GM12878 (cell line): ENCODE measurements around the gene DIS3L2. TPM values are rescaled to one million over a fixed set of nuclear protein-coding genes. Genes with fewer than 3 reads are reported as not detected.

Experiments
- ATAC-seq: fragments of 200-7000 bp; cut with Tn5 transposase; 3 replicates; pipeline ENCODE4 v1.9.1; 2020; ENCODE audit warnings: mild to moderate bottlenecking, moderate library complexity
- BruUV-seq: library from RNA; stranded (reverse); fragments of 400-500 nt; replicated peaks from 2 replicates; lab custom pipeline; 2021; lab: Mats Ljungman, UMichigan
- CTCF ChIA-PET: fragments of 300-600 bp; sonication (Branson Sonifier 250); formaldehyde crosslinking; extraction: SDS; loops from one replicate; lab custom pipeline; 2021; ENCODE audit warnings: inconsistent platforms; lab: Yijun Ruan, JAX
- POLR2A ChIA-PET: fragments of 350-600 bp; formaldehyde crosslinking; extraction: SDS; loops from one replicate; lab custom pipeline; 2021; ENCODE audit warnings: inconsistent platforms; lab: Charles Lee
- RAD21 ChIA-PET: fragments of 300-600 bp; sonication (Branson Sonifier 250); formaldehyde crosslinking; loops from one replicate; lab custom pipeline; 2023; ENCODE audit warnings: antibody characterized with exemption; ENCODE audit not compliant: unreplicated experiment; lab: Charles Lee
- SMC1A ChIA-PET: fragments of 300-600 bp; sonication (Branson Sonifier 250); formaldehyde crosslinking; loops from one replicate; lab custom pipeline; 2023; ENCODE audit not compliant: unreplicated experiment, uncharacterized antibody; lab: Charles Lee
- DNase-seq: peaks from one replicate; pipeline ENCODE4 v3.0.0-alpha.2; 2011; ENCODE audit warnings: low read depth, low spot score
- FAIRE-seq: peaks from 3 replicates; lab custom pipeline; 2011; peaks lifted over from hg19 to GRCh38; lab: Jason Lieb, UNC
- H2AFZ ChIP-seq: 2 replicates; pipeline ENCODE4 v1.6.0; 2011; ENCODE audit warnings: low read depth, low read length, control low read depth; ENCODE audit not compliant: control insufficient read depth
- H3K27ac ChIP-seq: 2 replicates; pipeline ENCODE4 v1.5.1; 2011; ENCODE audit warnings: control low read depth; ENCODE audit not compliant: control insufficient read depth, insufficient read depth
- H3K27me3 ChIP-seq, 2 experiments: replicated peaks in 1 of 2; 2 replicates each; pipeline versions ENCODE4 v1.6.0 to v1.6.1; 2011; ENCODE audit warnings: low read length in 1 of 2; ENCODE audit not compliant: control insufficient read depth in 2 of 2, insufficient read depth in 2 of 2
- H3K36me3 ChIP-seq, 2 experiments: 2 replicates each; pipeline ENCODE4 v1.5.1; 2011; ENCODE audit warnings: low read length in 1 of 2; ENCODE audit not compliant: control insufficient read depth in 2 of 2, insufficient read depth in 2 of 2
- H3K4me1 ChIP-seq: 2 replicates; pipeline ENCODE4 v1.6.1; 2011; ENCODE audit warnings: mild to moderate bottlenecking, low read length, moderate library complexity, mixed read lengths; ENCODE audit not compliant: control insufficient read depth, insufficient read depth
- H3K4me2 ChIP-seq: 2 replicates; pipeline ENCODE4 v1.6.0; 2011; ENCODE audit warnings: control low read depth; ENCODE audit not compliant: control insufficient read depth, insufficient read depth
- H3K4me3 ChIP-seq: fragments of 200-600 bp; sonication (generic); 2 replicates; pipeline ENCODE4 v1.5.1; 2016
- H3K79me2 ChIP-seq: 2 replicates; pipeline ENCODE4 v1.6.0; 2011; ENCODE audit warnings: low read length; ENCODE audit not compliant: control insufficient read depth, insufficient read depth
- H3K9ac ChIP-seq: 2 replicates; pipeline ENCODE4 v1.8.0; 2011; ENCODE audit warnings: low read length, control low read depth, mixed read lengths; ENCODE audit not compliant: control insufficient read depth, insufficient read depth
- H3K9me3 ChIP-seq: replicated peaks from 3 replicates; pipeline ENCODE4 v1.5.1; 2011; ENCODE audit warnings: mild to moderate bottlenecking, low read length; ENCODE audit not compliant: control insufficient read depth, insufficient read depth
- H4K20me1 ChIP-seq: 2 replicates; pipeline ENCODE4 v1.6.0; 2011; ENCODE audit not compliant: control insufficient read depth, insufficient read depth
- BCL11A ChIP-seq: IDR thresholded peaks from 2 replicates; pipeline ENCODE4 v1.6.1; 2011; ENCODE audit warnings: low read depth, low read length
- BRCA1 ChIP-seq: IDR thresholded peaks from 2 replicates; pipeline ENCODE4 v1.6.1; 2011; ENCODE audit warnings: low read depth, low read length, improper control_type of control experiment
- CREM ChIP-seq: IDR thresholded peaks from 2 replicates; pipeline ENCODE4 v1.6.1; 2014; ENCODE audit warnings: antibody characterized with exemption, low read depth
- NFYB ChIP-seq: IDR thresholded peaks from 2 replicates; pipeline ENCODE4 v1.6.1; 2011; ENCODE audit warnings: low read depth, mild to moderate bottlenecking, low read length, improper control_type of control experiment, moderate library complexity; ENCODE audit not compliant: insufficient read depth
- POLR2A ChIP-seq: IDR thresholded peaks from 2 replicates; pipeline ENCODE4 v1.6.1; 2011; ENCODE audit warnings: low read depth, mild to moderate bottlenecking, low read length
- SMARCA5 ChIP-seq: fragments of 450-650 bp; IDR thresholded peaks from 2 replicates; pipeline ENCODE4 v1.6.1; 2017; ENCODE audit warnings: mild to moderate bottlenecking
- SRF ChIP-seq, 2 experiments: IDR thresholded peaks; 2 replicates each; pipeline ENCODE4 v1.6.1; 2011; ENCODE audit warnings: low read depth in 2 of 2, low read length in 2 of 2, mild to moderate bottlenecking in 1 of 2, moderate library complexity in 1 of 2
- TCF3 ChIP-seq: IDR thresholded peaks from 2 replicates; pipeline ENCODE4 v1.6.1; 2012; ENCODE audit warnings: low read depth, mild to moderate bottlenecking, low read length, borderline replicate concordance; ENCODE audit not compliant: insufficient read depth
- WGBS: methylation state at CpG from one replicate; pipeline ENCODE4 v1.1.6; 2016; ENCODE audit warnings: low lambda C conversion rate; ENCODE audit not compliant: insufficient replicate concordance, insufficient coverage; ENCODE audit errors: missing lambda C conversion rate; 5-methylcytosine and 5-hydroxymethylcytosine counted together
- in situ Hi-C: fragments of 300-500 bp; cut with MboI; formaldehyde crosslinking; loops from 9 replicates; pipeline ENCODE4 v1.14.3; 2018; ENCODE audit warnings: mixed read lengths
- intact Hi-C: fragments of 100-400 bp; cut with micrococcal nuclease; formaldehyde crosslinking; loops from one replicate; pipeline ENCODE4 v1.14.2; 2022; ENCODE audit not compliant: unreplicated experiment
- polyA plus RNA-seq, 11 experiments: library from polyadenylated mRNA; depleted of rRNA in 4 of 11; unstranded in 6 of 11; stranded (reverse) in 5 of 11; fragments of >200 nt; fragmentation: Nextera tagmentation in 4 of 11; fragmentation: Illumina TruSeq in 1 of 11; extraction: Ambion mirVana in 4 of 11; extraction: Trizol in 1 of 11; gene quantifications; 1 replicate in 1 of 11; 2 replicates in 10 of 11; pipeline versions ENCODE4 v1.2.1 to v1.2.3, GENCODE V29; 2011 to 2016; ENCODE audit warnings: inconsistent platforms in 2 of 11, missing spikeins in 2 of 11, low read depth in 1 of 11
- total RNA-seq, 4 experiments: library from RNA; depleted of rRNA in 3 of 4; stranded (reverse); fragments of >200 nt in 3 of 4; fragmentation: Illumina TruSeq in 1 of 4; extraction: Trizol in 1 of 4; gene quantifications; 2 replicates each; pipeline versions ENCODE4 v1.2.1 to v1.2.3, GENCODE V29; 2013 to 2021

Gene DIS3L2
- total and polyA plus RNA-seq, 10 of the 15 experiments (the other 5 are each of a cell fraction or from before 2014, with no cell fraction given): 3.5 to 27.1 (median 16.0) TPM

- no peak for DNase-seq
- no peaks in the 10 kb centered on the region for H3K4me1 ChIP-seq
- no peak overlapping the region for H3K9ac ChIP-seq
- RAD21 ChIA-PET: interaction anchor here (1.2 kb wide), 1 partner anchor 12 kb away, joined by 4 read pairs; no protein-coding TSS in a partner anchor
- TF ChIP-seq TCF3: no peak
- no peak for TF ChIP-seq POLR2A
- no peak for TF ChIP-seq NFYB
- no peak for TF ChIP-seq BRCA1
- no peak for TF ChIP-seq BCL11A
- TF ChIP-seq SRF (IDR thresholded peaks at IDR 0.05; ENCODE audit: low read depth in 2 of 2, low read length in 2 of 2): no peak
- no peak for TF ChIP-seq CREM
- TF ChIP-seq SMARCA5: no peak
- no peaks in the 10 kb centered on the region; a peak in 1 of 4 replicates for H3K27me3 ChIP-seq
- POLR2A ChIA-PET: no interaction called here
- ATAC-seq: no peak
- no peak overlapping the region for H3K4me3 ChIP-seq
- no peak overlapping the region for H3K4me2 ChIP-seq
- no peaks in the 10 kb centered on the region for H3K9me3 ChIP-seq
- CTCF ChIA-PET: interaction anchor here (3.2 to 3.8 kb wide), 2 partner anchors 12 to 18 kb away, joined by 12 to 23 read pairs; no protein-coding TSS in a partner anchor
- FAIRE-seq: no peak
- no peaks in the 10 kb centered on the region for H3K36me3 ChIP-seq
- 61% methylated on average over 21 of the region's 21 CpGs for WGBS
- no peak overlapping the region for H3K27ac ChIP-seq
- SMC1A ChIA-PET: no interaction called here
- in situ Hi-C loops: no loop called here
- intact Hi-C loops: no loop called here
- no peaks in the 10 kb centered on the region for H3K79me2 ChIP-seq
- BruUV-seq: no TSS peak
- H2AFZ ChIP-seq: no peak overlapping the region
- H4K20me1 ChIP-seq: no peaks in the 10 kb centered on the region
Observed at GRCh38 chr2:231918501-231919330, 42.8 kb upstream of the DIS3L2 start.
